CD4-positive, alpha-beta T cell (primary cell): ENCODE results near the gene LMO4. TPM values are rescaled to one million over a fixed set of nuclear protein-coding genes. Genes with fewer than 3 reads are reported as not detected.

Source experiments
- ATAC-seq: fragments of 200-7000 bp; cut with Tn5 transposase; one replicate; pipeline ENCODE4 v1.10.0; 2022; ENCODE audit warnings: mild to moderate bottlenecking; ENCODE audit not compliant: poor library complexity
- CTCF ChIA-PET: fragments of 350-600 bp; sonication (Branson Sonifier 250); formaldehyde crosslinking; loops from one replicate; lab custom pipeline; 2021; ENCODE audit warnings: antibody characterized with exemption, inconsistent platforms; lab: Charles Lee
- POLR2A ChIA-PET: fragments of 350-600 bp; sonication (Branson Sonifier 250); formaldehyde crosslinking; loops from one replicate; lab custom pipeline; 2021; ENCODE audit warnings: antibody characterized with exemption, inconsistent platforms; lab: Charles Lee
- DNase-seq, 14 experiments: peaks; one replicate each; pipeline ENCODE4 v3.0.0-alpha.2; 2013 to 2020; ENCODE audit warnings: mixed read lengths in 2 of 14
- H3K27ac ChIP-seq, 2 donors: one replicate each; pipeline versions ENCODE4 v1.5.1 to v1.7.0; 2013; ENCODE audit warnings: low read length in 2 of 2, low read depth in 1 of 2, mild to moderate bottlenecking in 1 of 2
- H3K27me3 ChIP-seq, 2 experiments: 1 replicate in 1 of 2; 2 replicates in 1 of 2; pipeline versions ENCODE4 v1.6.1 to v1.7.0; 2013; ENCODE audit warnings: low read length in 2 of 2, control low read depth in 1 of 2, mild to moderate bottlenecking in 1 of 2, moderate library complexity in 1 of 2; ENCODE audit not compliant: insufficient read depth in 2 of 2, control insufficient read depth in 1 of 2
- H3K36me3 ChIP-seq: one replicate; pipeline ENCODE4 v1.6.1; 2013; ENCODE audit warnings: low read length, control low read depth; ENCODE audit not compliant: insufficient read depth
- H3K4me1 ChIP-seq: one replicate; pipeline ENCODE4 v1.6.1; 2013; ENCODE audit warnings: low read length, control low read depth; ENCODE audit not compliant: insufficient read depth
- H3K4me3 ChIP-seq: one replicate; pipeline ENCODE4 v1.5.1; 2013; ENCODE audit warnings: mild to moderate bottlenecking, low read length, moderate library complexity
- H3K9me3 ChIP-seq, 2 experiments: 1 replicate in 1 of 2; 2 replicates in 1 of 2; pipeline versions ENCODE4 v1.6.1 to v1.7.0; 2013; ENCODE audit warnings: low read length in 2 of 2, mild to moderate bottlenecking in 2 of 2, control low read depth in 1 of 2, moderate library complexity in 1 of 2; ENCODE audit not compliant: control insufficient read depth in 1 of 2, insufficient read depth in 1 of 2
- H3K27ac Mint-ChIP-seq: one replicate; pipeline ENCODE4 v1.8.0; 2020; ENCODE audit warnings: mixed read lengths
- H3K27me3 Mint-ChIP-seq: one replicate; pipeline ENCODE4 v1.8.0; 2021; ENCODE audit warnings: mixed read lengths
- H3K36me3 Mint-ChIP-seq: one replicate; pipeline ENCODE4 v1.8.0; 2021; ENCODE audit warnings: low read depth, mixed read lengths
- H3K4me1 Mint-ChIP-seq: one replicate; pipeline ENCODE4 v1.8.0; 2021; ENCODE audit warnings: low read depth, mixed read lengths
- H3K4me3 Mint-ChIP-seq: one replicate; pipeline ENCODE4 v1.8.0; 2020; ENCODE audit warnings: mild to moderate bottlenecking, mixed read lengths
- H3K9me3 Mint-ChIP-seq: one replicate; pipeline ENCODE4 v1.8.0; 2020; ENCODE audit warnings: mixed read lengths
- intact Hi-C, 2 experiments: fragments of 100-400 bp; cut with DNase I in 1 of 2; cut with micrococcal nuclease in 1 of 2; formaldehyde crosslinking; loops; one replicate each; pipeline versions ENCODE4 v1.15.1 to v1.9.0; 2023 to 2025; cut with DNase I, micrococcal nuclease
- total RNA-seq, 174 experiments: library from RNA in 2 of 174; stranded (reverse) in 2 of 174; gene quantifications; one replicate each; pipeline ENCODE4 v1.2.3 and lab custom pipeline; 2021 to 2026
- TF ChIP-seq, protein P1 (sequence below): fragments of 200-600 bp; IDR thresholded peaks from one replicate; pipeline ENCODE4 v1.8.0; 2022; ENCODE audit warnings: antibody characterized with exemption, mild to moderate bottlenecking

Gene LMO4
- total RNA-seq, 2 experiments from 2014 or later, result 16.0 to 18.2 TPM

DNA sequence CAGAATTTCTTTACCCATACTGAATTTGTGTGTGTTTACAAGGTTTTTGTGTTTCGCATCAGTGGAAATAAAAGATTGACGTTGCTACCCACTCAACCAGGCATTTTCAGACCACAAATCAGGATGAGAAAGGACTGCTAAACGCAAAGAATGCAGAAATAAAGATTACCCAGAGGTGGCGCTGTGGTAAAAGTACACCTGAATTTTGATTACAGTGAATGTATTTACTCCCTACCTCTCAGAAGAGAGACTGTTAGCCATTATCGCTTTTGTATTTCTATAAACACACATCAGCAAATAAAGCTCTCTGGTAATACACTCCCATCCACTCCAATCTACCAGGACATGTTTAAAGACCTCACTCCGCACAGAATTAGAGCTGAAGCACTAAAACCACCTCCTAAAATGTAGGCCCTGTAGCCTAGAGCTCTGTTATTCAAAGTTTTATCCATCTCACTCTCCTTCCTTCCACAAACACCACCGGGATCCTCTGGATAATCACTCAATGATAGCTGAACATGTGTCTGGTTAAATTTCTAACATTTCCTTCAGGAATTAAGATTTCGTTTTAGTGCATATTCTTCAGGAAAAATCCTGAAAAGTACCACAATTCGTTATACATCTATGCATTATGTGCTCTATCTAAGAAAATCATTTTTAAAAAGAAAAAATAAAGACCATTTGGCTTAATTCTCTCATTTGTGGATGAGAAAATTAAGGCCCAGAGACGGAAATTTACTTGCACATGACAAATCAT, 2.5 kb upstream of the LMO4 start:
- Histone ChIP-seq H3K4me1 (peaks cover 22% of the 10 kb centered on the region), H3K9me3 (no peaks in the 10 kb centered on the region), H3K4me3 (no peak overlapping the region), H3K36me3 (no peaks in the 10 kb centered on the region), H3K27me3 (no peaks in the 10 kb centered on the region), H3K27ac (no peak overlapping the region)
- H3K4me3 Mint-ChIP-seq, result peak overlapping the region; percentile 82
- peak overlapping the region; percentile 26 for H3K27ac Mint-ChIP-seq
- TF ChIP-seq, protein P1, sequence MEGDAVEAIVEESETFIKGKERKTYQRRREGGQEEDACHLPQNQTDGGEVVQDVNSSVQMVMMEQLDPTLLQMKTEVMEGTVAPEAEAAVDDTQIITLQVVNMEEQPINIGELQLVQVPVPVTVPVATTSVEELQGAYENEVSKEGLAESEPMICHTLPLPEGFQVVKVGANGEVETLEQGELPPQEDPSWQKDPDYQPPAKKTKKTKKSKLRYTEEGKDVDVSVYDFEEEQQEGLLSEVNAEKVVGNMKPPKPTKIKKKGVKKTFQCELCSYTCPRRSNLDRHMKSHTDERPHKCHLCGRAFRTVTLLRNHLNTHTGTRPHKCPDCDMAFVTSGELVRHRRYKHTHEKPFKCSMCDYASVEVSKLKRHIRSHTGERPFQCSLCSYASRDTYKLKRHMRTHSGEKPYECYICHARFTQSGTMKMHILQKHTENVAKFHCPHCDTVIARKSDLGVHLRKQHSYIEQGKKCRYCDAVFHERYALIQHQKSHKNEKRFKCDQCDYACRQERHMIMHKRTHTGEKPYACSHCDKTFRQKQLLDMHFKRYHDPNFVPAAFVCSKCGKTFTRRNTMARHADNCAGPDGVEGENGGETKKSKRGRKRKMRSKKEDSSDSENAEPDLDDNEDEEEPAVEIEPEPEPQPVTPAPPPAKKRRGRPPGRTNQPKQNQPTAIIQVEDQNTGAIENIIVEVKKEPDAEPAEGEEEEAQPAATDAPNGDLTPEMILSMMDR, result peak; percentile 87
- ATAC-seq (peak; percentile 24), DNase-seq (peak in 8 of 14 experiments; percentile 2 to 79 (median 52))
- peaks cover 38% of the 10 kb centered on the region for H3K4me1 Mint-ChIP-seq
- H3K9me3 Mint-ChIP-seq, result no peaks in the 10 kb centered on the region
- intact Hi-C loops, result loop anchor here (1.0 to 10.0 kb wide), 4 partner anchors 627 to 1559 kb away; partner anchors contain the start of gene PKN2 (in 1 of the 2)
- H3K36me3 Mint-ChIP-seq, result peaks cover 8% of the 10 kb centered on the region
- POLR2A ChIA-PET, result interaction anchor here (0.9 to 2.0 kb wide), 2 partner anchors 8 to 627 kb away, joined by 3 to 4 read pairs; no protein-coding TSS in a partner anchor
- CTCF ChIA-PET, result interaction anchor here (1.1 to 2.1 kb wide), 2 partner anchors 10 to 628 kb away, joined by 4 to 15 read pairs; no protein-coding TSS in a partner anchor
- H3K27me3 Mint-ChIP-seq, result peaks cover 6% of the 10 kb centered on the region

DNA sequence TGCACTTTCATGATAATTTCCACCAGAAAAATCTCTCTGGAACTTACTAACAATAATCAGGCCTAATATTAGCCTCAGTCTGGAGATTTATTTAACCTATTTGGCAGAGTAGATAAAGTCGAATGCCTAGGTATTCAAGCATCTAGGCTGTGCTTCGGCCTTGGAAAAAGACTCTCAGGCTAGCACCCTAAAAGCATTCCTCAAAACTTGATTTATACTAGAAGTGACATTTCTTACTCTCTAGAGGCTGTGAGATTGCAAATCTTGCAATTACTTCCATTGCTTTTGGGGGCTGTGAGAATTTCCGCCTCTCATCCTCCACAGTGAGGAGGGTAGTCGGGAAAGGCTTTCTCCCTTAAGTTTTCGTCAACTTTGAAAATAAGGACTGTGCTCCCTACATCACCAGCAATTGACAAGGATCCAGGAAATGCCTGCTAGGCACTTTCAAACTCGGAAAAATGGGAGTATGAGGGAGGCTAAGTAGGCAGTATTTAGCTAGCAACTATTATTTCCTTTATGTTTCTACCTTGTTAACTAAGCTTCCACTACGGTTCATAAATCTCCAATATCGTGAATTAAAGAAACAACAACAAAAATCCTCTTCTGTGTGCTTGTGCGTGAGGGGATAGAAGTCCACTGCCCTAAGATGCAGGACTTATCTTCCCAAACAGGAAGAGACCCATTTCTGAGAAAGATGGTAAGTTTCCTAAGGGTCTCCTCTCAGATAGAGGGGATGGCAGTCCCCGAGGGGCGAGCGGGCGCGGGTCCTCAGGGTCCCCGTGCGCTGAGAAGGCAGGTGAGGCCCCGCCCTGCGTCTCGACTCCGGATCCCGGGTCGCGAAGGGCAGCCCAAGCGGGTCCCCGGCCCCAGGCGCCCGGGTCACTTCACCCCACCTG, 1.1 kb upstream of the LMO4 start:
- peaks cover 0 to 7% of the 10 kb centered on the region in 2 experiments for H3K27me3 ChIP-seq
- H3K9me3 ChIP-seq, result no peaks in the 10 kb centered on the region
- peaks cover 13% of the 10 kb centered on the region for H3K27me3 Mint-ChIP-seq
- no peaks in the 10 kb centered on the region for H3K9me3 Mint-ChIP-seq
- POLR2A ChIA-PET, result interaction anchor here (1.2 to 3.4 kb wide), 3 partner anchors 414 to 626 kb away, joined by 3 to 13 read pairs (median 4); partner anchors contain the start of genes HS2ST1 and SELENOF
- DNase-seq (no peak), ATAC-seq (no peak)
- H3K27ac Mint-ChIP-seq, result peak overlapping the region; percentile 88
- TF ChIP-seq, protein P1, result no peak
- peaks cover 8% of the 10 kb centered on the region for H3K36me3 Mint-ChIP-seq
- peak overlapping the region; percentile 95 for H3K4me3 Mint-ChIP-seq
- no peaks in the 10 kb centered on the region for H3K36me3 ChIP-seq
- peaks cover 48% of the 10 kb centered on the region for H3K4me1 Mint-ChIP-seq
- H3K4me1 ChIP-seq, result peaks cover 34% of the 10 kb centered on the region
- intact Hi-C loops, result loop anchor here in 1 of 2 experiments (5.0 to 10.0 kb wide), 3 partner anchors 627 to 1557 kb away; partner anchors contain the start of gene PKN2
- CTCF ChIA-PET, result interaction anchor here (1.1 kb wide), 1 partner anchor 626 kb away, joined by 4 read pairs; no protein-coding TSS in a partner anchor
- peak overlapping the region in 1 of 2 donors; percentile 49 for H3K27ac ChIP-seq
- H3K4me3 ChIP-seq, result peak overlapping the region; percentile 81
